Vagina (tissue), 2 donors: ENCODE results near the gene CDKN2B-AS1.

Source experiments
- POLR2AphosphoS5 ChIP-seq, 2 donors: sonication (generic); formaldehyde crosslinking; IDR thresholded peaks; one replicate each; pipeline ENCODE4 v1.9.0; 2017; ENCODE audit warnings: antibody characterized with exemption in 2 of 2, mild to moderate bottlenecking in 2 of 2, low read depth in 1 of 2; ENCODE audit not compliant: insufficient read depth in 1 of 2
- TF ChIP-seq, protein P1 (sequence below), 3 experiments: fragments of 450-650 bp in 2 of 3; fragments of 200-600 bp in 1 of 3; sonication (generic) in 1 of 3; IDR thresholded peaks; one replicate each; pipeline ENCODE4 v1.5.1; 2017 to 2019; ENCODE audit warnings: antibody characterized with exemption in 3 of 3, mild to moderate bottlenecking in 2 of 3, moderate library complexity in 2 of 3

- TF ChIP-seq, protein P1, sequence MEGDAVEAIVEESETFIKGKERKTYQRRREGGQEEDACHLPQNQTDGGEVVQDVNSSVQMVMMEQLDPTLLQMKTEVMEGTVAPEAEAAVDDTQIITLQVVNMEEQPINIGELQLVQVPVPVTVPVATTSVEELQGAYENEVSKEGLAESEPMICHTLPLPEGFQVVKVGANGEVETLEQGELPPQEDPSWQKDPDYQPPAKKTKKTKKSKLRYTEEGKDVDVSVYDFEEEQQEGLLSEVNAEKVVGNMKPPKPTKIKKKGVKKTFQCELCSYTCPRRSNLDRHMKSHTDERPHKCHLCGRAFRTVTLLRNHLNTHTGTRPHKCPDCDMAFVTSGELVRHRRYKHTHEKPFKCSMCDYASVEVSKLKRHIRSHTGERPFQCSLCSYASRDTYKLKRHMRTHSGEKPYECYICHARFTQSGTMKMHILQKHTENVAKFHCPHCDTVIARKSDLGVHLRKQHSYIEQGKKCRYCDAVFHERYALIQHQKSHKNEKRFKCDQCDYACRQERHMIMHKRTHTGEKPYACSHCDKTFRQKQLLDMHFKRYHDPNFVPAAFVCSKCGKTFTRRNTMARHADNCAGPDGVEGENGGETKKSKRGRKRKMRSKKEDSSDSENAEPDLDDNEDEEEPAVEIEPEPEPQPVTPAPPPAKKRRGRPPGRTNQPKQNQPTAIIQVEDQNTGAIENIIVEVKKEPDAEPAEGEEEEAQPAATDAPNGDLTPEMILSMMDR (IDR thresholded peaks at IDR 0.05), result no peak
- no peak for TF ChIP-seq POLR2AphosphoS5 (IDR thresholded peaks at IDR 0.05; ENCODE audit: insufficient read depth in 1 of 2, low read depth in 1 of 2)
Measured at GRCh38 chr9:22056402-22056801, 61.8 kb downstream of the CDKN2B-AS1 start.
